ENCODE results near the gene C1orf87.

The C1orf87 gene

DNA sequence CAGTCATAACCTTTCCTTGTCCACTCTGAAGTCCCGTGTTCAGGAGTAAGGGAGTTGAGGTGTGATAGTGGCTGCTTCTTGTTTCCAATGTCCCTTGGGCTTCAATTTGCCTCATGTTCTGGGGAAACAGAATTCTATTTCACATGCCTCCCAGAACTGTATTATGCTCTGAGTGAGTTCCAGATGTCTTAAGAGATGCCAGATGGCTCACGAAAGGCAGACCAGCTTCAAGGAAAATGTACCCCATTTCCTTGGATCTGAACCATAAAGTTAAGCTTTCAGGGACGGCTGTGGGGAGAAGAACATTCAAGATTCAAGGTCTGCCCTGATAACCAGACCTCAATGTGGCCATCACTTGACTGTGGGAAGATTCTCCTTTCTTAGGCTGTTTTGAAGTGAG is 42.4 kb downstream of the C1orf87 start:
- TF ChIP-seq, protein P1, sequence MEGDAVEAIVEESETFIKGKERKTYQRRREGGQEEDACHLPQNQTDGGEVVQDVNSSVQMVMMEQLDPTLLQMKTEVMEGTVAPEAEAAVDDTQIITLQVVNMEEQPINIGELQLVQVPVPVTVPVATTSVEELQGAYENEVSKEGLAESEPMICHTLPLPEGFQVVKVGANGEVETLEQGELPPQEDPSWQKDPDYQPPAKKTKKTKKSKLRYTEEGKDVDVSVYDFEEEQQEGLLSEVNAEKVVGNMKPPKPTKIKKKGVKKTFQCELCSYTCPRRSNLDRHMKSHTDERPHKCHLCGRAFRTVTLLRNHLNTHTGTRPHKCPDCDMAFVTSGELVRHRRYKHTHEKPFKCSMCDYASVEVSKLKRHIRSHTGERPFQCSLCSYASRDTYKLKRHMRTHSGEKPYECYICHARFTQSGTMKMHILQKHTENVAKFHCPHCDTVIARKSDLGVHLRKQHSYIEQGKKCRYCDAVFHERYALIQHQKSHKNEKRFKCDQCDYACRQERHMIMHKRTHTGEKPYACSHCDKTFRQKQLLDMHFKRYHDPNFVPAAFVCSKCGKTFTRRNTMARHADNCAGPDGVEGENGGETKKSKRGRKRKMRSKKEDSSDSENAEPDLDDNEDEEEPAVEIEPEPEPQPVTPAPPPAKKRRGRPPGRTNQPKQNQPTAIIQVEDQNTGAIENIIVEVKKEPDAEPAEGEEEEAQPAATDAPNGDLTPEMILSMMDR (IDR thresholded peaks at IDR 0.05) = no peak
- Histone ChIP-seq H3K27ac (no peak overlapping the region), H3K4me3 (no peak overlapping the region)
- no peak for DNase-seq (ENCODE audit: low spot score)

DNA sequence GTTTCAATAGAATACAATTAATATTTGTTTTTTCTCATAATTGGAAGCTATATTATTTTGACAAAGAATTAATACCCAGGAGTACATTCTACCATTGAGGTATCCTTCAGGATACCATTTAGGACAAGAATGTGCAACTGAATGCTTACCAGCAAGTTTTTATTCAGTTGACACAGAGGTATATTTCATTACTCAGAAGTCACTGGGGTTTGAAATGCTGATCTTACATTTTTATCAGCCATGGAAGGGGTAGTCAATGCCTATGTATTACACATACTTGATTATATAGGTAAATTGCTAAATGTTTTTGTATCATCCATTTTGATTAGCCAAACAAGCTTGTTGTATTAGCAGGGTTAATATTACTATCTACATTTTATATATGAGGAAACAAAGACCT is 48.0 kb downstream of the C1orf87 start:
- no peak for DNase-seq (ENCODE audit: low spot score)
- H3K27ac ChIP-seq = no peak overlapping the region
- H3K4me3 ChIP-seq = no peak overlapping the region
- TF ChIP-seq, protein P1 (IDR thresholded peaks at IDR 0.05) = no peak

DNA sequence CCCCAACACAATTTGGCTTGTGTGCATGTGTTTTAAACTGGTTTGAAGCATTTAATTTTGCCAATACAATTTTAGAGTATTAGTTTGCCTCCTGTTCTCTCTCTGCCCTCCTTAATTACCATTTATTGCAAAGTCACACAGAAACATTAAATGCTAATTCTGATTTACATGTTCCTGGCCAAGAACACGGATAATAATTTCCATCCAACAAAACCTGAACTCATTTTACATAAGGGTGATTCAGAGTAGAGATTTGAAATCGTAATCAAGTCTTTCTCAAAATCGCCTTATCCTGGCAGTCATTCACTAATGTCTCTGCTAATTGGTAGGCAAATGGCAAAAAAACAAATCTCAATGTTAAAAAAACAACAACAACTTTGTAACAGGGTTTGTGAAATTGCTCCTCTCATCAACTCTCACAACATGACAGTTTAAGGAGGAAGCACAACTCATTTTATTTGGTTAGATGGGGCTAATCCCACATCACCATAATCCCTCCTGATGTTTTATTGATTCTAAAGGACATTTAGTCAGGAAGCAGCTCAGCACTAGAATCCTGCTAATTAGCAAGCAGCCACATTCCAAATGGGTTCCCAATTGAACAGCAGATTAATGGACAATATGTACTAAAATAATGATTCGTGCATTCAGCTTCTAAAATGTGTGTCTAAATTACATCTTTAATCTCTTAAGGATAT is 55.9 kb downstream of the C1orf87 start:
- TF ChIP-seq, protein P1 (IDR thresholded peaks at IDR 0.05) = no peak
- no peak overlapping the region for H3K4me3 ChIP-seq
- DNase-seq (ENCODE audit: low spot score) = no peak
- no peak overlapping the region for H3K27ac ChIP-seq

DNA sequence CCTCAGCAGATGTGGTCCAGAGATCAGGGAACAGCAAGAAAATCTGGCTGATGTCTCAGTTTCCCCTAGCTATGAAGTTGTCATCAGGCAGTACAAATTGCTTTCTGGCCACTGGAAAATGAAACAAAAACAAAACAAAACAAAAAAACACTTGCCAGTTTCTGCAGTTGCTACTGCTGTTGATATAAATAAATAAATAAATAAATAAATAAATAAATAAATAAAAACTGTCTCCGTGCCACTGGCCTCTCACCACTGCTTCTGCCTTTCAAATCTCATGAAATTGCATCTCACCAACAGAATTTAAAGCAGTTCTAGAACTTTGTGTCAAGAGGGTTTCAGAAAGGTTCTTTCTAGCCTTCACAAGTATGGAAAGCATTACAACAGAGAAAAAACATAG is 62.9 kb downstream of the C1orf87 start:
- TF ChIP-seq, protein P1 (IDR thresholded peaks at IDR 0.05) = no peak
- Histone ChIP-seq H3K27ac (no peak overlapping the region), H3K4me3 (no peak overlapping the region)
- DNase-seq (ENCODE audit: low spot score) = no peak

DNA sequence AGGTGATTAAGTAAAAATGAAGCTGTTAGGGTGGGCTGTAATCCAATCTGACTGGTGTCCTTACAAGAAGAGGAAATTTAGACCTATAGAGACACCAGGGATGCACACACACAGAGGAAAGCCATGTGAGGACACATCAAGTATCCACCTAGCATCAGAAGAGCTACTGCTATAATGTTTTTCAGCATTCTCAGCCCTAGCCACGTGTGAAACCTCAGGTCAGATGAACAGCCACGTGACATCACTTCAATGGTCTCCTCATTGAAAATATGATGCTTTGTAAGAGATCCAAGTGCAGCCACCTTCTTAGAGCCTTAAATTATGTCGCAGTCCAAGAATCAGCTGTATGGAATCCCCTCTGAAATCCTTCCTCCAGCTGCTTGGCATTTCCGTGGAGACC is 65.1 kb downstream of the C1orf87 start:
- no peak overlapping the region for H3K27ac ChIP-seq
- no peak overlapping the region for H3K4me3 ChIP-seq
- no peak for DNase-seq (ENCODE audit: low spot score)
- TF ChIP-seq, protein P1 (IDR thresholded peaks at IDR 0.05) = no peak

DNA sequence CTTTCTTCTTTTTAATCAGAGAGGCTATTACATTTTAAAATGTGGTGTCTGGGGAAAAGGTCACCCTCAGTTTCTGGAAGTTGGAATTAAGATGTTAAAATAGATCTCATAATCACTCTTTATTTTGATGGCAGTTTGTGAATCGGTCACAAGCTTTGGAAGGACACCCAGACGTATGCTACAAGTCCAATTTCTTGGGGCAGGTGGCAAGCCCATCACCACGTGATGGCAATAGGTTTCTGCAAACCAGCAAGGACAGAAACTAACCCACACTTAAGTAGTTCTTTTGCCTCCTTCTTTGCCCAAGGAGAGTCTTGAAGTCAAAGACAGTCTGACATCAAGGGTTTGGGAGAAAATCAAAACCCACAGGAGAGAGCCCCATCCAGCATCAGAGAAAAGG is 72.9 kb downstream of the C1orf87 start:
- Histone ChIP-seq H3K4me3 (no peak overlapping the region), H3K27ac (no peak overlapping the region)
- no peak for DNase-seq (ENCODE audit: low spot score)
- TF ChIP-seq, protein P1 (IDR thresholded peaks at IDR 0.05) = no peak

DNA sequence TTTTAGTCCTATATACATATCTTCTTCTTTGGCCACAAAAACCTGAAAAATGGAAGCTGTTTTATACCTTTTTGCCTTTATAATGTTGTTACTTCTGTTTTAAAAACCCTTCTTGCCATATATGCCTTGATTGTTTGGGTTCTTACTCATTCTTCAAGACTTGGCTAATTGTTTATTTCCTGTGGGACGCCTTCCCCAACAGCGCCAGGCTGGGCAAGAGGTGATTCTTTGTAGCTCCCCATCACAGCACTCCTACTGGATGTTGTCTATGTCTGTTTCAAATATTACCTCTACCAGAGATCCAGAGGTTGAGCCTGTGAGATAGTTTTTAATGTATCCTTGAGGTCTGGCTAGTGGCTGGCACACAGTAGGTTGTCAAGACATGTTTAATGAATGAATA is 73.8 kb downstream of the C1orf87 start:
- Histone ChIP-seq H3K27ac (no peak overlapping the region), H3K4me3 (no peak overlapping the region)
- TF ChIP-seq, protein P1 (IDR thresholded peaks at IDR 0.05) = no peak
- DNase-seq (ENCODE audit: low spot score) = no peak

Measured in coronary artery (tissue), 2 donors.